ENCODE data around the gene RNU5D-1.
"Not testable (repeated sequence)": the region's sequence is repeated elsewhere in the genome, so short reads cannot be mapped to it uniquely, and the experiment has no call there.

The RNU5D-1 gene

DNA sequence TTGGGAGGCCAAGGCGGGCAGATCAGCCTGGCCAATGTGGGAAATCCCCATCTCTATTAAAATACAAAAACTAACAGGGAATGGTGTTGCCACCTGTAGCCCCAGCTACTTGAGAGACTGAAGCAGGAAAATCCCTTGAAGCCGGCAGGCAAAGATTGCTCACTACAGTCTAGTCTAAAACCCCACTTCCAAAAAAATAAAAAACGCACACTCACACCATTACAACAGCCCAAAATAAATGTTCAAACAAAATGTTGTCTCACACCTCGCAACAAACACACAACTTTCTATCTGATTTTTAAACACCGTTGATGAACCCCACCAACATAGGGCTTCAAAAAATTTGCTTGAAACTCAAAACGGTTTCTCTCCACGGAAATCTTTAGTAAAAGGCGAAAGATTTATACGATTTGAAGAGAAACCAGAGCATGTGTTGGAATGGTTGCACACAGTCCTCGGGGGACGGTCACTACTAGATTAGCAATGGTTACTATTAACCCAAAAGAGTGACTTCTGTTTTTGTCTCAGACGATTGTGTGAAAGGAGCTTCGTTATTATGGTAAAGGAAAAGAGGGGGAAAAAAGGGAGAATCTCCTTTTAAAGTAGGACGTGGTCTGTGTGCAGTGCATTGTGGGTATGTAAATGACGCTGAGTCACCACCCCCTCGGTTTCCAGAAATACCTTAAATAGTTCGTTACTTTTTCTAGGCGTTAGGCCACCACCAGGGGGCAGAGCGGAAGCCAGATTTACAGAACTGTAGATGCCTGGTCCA, at the start of gene RNU5D-1:
RNU5D-1 (minus strand) TSS at position 430 of the 772 bp plus-strand sequence.
- peak; percentile 94 for DNase-seq

DNA sequence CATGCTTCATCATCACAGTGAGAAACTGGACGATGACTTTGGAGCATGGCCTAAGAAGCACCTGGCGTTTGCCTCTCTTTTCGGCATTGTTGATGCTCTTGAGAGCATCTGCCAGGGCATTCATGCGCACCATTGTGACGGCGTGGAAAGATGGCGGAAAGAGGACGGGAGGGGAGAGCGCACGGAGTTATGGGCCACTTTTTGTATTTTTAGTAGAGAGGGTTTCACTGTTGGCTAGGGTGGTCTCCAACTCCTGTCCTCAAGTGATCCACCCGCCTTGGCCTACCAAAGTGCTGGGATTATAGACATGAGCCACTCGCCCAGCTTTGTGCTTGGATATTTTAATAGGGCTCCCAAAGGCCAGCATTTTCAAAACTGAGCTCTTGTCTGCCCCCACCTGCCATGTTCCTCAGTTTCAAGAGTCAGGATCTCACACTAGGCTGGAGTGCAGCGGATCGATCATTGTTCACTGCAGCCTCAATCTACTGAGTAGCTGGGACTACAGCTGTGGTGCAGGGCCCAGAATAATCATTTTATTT, 49.7 kb upstream of the RNU5D-1 start:
- no peak for DNase-seq

DNA sequence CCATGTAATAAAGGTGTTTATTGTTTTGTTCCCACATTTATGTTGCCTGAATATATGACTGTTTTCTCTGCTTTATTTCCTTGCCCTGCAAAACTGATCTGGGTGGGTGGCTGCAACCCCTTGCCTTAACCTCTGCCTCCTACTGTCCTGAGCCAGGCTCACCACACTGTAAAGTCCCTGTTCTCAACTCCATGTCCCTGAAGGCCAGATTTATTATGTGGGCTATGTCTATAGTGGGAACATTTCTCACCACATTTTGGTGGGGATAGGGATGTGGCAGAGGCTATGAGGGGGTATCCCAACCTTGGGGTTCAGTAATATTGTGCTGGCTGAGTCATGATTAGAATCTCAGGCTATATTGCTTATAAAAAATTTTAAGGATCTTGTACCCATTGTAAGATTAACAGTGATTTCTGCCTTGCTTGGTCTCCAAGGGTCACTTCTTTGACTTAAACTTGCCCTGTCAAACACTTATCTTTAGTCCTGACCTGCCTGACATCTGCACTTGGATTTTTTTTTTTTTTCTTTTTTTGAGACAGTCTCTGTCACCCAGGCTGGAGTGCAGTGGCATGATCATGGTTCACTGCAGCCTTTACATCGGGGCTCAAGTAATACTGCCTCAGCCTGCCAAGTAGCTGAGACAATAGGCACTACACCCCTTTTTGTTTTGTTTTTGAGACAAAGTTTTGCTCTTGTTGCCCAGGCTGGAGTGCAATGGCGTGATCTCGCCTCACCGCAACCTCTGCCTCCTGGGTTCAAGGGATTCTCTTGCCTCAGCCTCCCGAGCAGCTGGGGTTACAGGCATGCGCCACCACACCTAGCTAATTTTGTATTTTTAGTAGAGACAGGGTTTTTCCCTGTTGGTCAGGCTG, 48.0 kb upstream of the RNU5D-1 start:
- DNase-seq: no peak

DNA sequence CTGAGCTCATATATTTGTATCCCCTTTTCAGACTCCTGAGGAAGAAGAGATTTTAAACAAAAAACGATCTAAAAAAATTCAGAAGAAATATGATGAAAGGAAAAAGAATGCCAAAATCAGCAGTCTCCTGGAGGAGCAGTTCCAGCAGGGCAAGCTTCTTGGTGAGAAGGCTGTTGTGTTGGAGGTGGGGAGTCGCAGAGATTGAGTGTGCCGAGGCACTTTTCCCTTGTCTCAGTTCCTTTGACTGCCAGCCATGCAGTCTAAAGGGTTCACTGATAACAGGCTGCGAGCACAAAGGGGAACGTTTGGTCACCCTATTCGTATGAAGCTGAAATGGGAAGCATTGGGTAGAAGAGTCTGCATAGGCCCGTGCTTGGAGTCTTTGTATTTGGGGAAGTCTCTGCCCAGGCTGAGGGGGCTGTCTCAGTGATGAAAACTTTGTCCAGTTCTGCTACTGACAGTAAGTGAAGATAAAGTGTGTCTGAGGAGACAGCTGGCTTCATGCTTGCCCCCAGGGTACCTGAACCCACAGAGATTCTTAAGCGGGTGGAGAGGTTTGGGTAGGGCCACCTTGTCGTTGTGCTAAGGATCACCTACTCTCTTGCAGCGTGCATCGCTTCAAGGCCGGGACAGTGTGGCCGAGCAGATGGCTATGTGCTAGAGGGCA, 47.1 kb upstream of the RNU5D-1 start:
- DNase-seq: no peak

DNA sequence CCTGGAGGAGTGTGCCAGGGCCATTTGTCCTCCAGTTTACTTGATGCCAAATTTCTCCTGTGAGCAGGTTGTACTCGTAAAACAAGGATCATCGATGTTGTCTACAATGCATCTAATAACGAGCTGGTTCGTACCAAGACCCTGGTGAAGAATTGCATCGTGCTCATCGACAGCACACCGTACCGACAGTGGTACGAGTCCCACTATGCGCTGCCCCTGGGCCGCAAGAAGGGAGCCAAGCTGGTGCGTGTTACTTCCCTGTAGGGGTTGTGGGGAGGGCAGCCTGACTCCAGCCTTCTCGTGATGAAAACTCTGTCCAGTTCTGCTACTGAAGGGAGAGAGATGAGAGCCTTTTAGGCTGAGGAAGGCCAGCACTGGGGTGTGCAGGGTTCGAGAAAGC, 46.6 kb upstream of the RNU5D-1 start:
- DNase-seq: no peak

DNA sequence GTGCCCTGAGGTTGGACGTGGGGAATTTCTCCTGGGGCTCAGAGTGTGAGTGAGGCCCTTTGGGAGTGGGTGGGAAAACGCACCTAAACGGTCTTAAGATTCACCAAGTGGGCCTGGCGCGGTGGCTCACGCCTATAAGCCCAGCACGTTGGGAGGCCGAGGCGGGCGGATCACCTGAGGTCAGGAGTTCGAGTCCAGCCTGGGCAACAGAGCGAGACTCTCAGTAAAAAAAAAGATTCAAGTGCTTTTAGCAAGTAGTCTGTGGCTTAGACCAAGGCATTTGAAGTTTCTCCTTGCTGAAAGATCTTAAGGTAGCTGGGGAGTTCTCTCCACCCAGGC, 45.7 kb upstream of the RNU5D-1 start:
- DNase-seq: no peak

DNA sequence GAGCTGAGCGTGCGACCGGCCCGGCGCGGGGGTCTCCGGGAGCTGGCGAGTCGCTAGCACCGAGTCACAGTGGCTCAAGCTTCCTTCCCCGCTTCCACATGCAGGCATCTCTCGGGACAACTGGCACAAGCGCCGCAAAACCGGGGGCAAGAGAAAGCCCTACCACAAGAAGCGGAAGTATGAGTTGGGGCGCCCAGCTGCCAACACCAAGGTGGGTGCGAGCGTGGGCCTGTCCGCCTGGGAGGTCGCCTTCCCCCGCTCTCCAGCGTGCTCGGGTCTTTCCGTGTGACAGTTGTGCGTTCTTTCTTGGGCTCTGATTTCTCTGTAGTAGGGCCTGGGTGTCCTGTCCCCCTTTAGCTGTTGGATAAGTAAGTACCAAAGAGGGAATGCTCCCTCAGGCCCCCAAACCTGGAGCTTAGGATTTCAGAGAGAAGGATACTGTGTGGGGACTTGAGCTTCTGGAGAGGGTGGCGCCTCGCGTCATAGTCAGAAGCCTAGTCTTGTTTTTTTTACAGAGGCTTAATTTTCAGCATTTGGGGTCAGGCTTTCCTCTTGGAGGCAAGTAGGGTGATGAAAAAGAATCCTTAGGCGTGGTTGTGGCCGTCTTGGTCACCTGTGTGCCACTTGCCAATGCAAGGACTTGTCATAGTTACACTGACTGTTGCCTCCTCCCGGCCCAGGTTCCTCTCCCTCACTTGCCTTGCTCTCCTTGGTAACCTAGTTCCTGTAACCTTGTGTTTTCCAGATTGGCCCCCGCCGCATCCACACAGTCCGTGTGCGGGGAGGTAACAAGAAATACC, 45.2 kb upstream of the RNU5D-1 start:
- no peak for DNase-seq

- peak; percentile 95 for DNase-seq
Observed at GRCh38 chr1:44775078-44775929, 44.3 kb upstream of the RNU5D-1 start, which contains the start of gene RPS8. Gene RPS8 (plus strand): TSS chr1:44775540. CDS start chr1:44775597, 57 bp downstream.

GRCh38 chr1:44766421-44766820, 35.5 kb upstream of the RNU5D-1 start:
- DNase-seq: not testable (repeated sequence)

DNA sequence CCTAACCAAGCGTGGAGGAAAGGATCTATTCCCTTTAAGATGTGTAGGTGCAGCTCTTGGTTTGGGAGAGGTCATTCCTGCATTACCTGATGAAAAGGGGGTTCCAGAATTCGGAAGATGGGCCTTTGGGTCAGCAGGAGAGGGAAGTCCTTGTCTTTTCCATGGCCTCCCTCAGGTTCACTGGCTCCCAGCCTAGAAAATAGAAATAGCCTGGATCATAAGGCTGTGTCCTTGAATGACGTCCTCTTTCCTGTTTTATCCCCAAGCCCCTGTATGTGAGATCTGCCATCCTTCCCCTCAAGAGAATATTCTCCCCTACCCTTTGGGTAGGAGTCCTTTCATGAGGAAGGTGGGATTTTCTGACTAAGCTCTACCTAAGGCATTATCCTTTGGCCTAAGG, 29.9 kb upstream of the RNU5D-1 start:
- DNase-seq: no peak

GRCh38 chr1:44759077-44759476, 28.1 kb upstream of the RNU5D-1 start:
- DNase-seq: no peak

DNA sequence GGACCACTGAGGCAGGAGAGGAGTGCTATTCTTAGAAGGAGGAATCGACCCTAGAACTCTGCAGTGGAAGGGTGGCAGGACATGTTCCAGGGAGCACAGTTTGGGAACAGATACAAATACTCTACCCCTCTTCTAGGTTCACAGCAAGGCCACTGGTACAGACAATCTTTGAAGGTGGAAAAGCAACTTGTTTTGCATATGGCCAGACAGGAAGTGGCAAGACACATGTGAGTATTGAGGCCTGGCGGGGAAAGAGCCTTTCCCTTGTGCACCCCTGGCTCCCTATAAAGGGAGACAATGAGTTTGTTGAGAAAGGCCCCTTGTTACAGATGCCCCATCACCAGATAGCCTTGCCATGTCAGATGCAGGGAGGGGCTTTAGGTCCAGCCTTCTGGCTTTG, 26.4 kb upstream of the RNU5D-1 start:
- DNase-seq: no peak

- DNase-seq: no peak
Observed at GRCh38 chr1:44747878-44748277, 16.9 kb upstream of the RNU5D-1 start.

- DNase-seq: no peak
Observed at GRCh38 chr1:44743211-44743610, 12.2 kb upstream of the RNU5D-1 start.

GRCh38 chr1:44740179-44740617, 9.2 kb upstream of the RNU5D-1 start:
- no peak for DNase-seq

- DNase-seq: peak; percentile 99
Observed at GRCh38 chr1:44739307-44740178, 8.6 kb upstream of the RNU5D-1 start, which contains the start of gene KIF2C. Gene KIF2C (plus strand): TSS chr1:44739837. CDS start chr1:44739933, 96 bp downstream.

DNA sequence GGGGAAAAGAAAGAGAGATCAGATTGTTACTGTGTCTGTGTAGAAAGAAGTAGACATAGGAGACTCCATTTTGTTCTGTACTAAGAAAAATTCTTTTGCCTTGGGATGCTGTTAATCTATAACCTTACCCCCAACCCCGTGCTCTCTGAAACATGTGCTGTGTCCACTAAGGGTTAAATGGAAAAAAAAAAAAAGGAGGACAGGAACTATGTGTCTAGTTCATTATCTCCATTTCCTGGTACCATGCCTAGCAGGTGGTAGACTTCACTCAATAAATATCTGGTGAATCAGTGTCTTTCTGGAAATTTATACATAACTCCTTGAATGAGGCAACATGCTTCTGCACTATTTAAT, 8.0 kb upstream of the RNU5D-1 start:
- DNase-seq: not testable (repeated sequence)

GRCh38 chr1:44735992-44736391, 5.0 kb upstream of the RNU5D-1 start:
- DNase-seq: no peak

DNA sequence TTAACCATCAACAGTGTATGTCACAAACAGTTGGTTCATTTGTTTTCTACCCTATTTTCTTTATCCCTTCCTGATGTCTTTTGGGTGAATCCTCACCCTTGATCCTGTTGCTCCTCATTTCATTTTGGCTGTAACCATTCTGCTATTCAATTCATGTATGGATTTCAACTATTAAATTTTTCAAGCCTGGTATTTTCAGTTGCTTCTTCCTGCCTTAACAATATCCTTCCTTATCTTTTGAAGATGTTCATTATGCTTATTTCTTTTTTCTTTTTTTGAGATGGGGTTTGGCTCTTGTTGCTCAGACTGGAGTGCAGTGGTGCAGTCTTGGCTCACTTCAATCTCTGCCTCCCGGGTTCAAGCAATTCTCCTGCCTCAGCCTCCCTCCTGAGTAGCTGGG, 2.8 kb upstream of the RNU5D-1 start:
- no peak for DNase-seq

- DNase-seq: no peak
Observed at GRCh38 chr1:44733365-44733764, 2.4 kb upstream of the RNU5D-1 start.
